HepG2 (cell line): ENCODE results near the gene NFATC4. TPM values are rescaled to one million over a fixed set of nuclear protein-coding genes. Genes with fewer than 3 reads are reported as not detected.

Experiments
- DBP ChIP-seq: sonication (generic); formaldehyde crosslinking; IDR thresholded peaks from 2 replicates; pipeline ENCODE4 v1.4.0; 2020; ENCODE audit warnings: missing genetic modification reagents; ENCODE audit errors: not compliant biosample characterization
- EEA1 ChIP-seq: sonication (generic); formaldehyde crosslinking; IDR thresholded peaks from 2 replicates; pipeline ENCODE4 v1.5.1; 2020; ENCODE audit warnings: mild to moderate bottlenecking, missing genetic modification reagents, borderline replicate concordance
- FOXK2 ChIP-seq: fragments of 450-650 bp; IDR thresholded peaks from 2 replicates; pipeline ENCODE4 v1.6.1; 2016
- GPN1 ChIP-seq: sonication (generic); formaldehyde crosslinking; IDR thresholded peaks from 2 replicates; pipeline ENCODE4 v1.5.1; 2020; ENCODE audit warnings: missing genetic modification reagents, borderline replicate concordance
- KLF9 ChIP-seq: IDR thresholded peaks from 2 replicates; pipeline ENCODE4 v1.6.1; 2016; ENCODE audit warnings: low read depth
- MAZ ChIP-seq, 2 experiments: sonication (generic) in 1 of 2; formaldehyde crosslinking in 1 of 2; IDR thresholded peaks; 2 replicates each; pipeline versions ENCODE4 v1.5.0 to v1.6.1; 2012 to 2020; ENCODE audit warnings: low read depth in 2 of 2, mild to moderate bottlenecking in 2 of 2, borderline replicate concordance in 1 of 2, improper control_type of control experiment in 1 of 2, low read length in 1 of 2, missing genetic modification reagents in 1 of 2, moderate library complexity in 1 of 2
- MXD3 ChIP-seq: IDR thresholded peaks from 2 replicates; pipeline ENCODE4 v1.6.1; 2016; ENCODE audit warnings: mild to moderate bottlenecking, missing biosample characterization, missing genetic modification reagents
- NCOA1 ChIP-seq: sonication (generic); formaldehyde crosslinking; IDR thresholded peaks from 2 replicates; pipeline ENCODE4 v1.9.0; 2021; ENCODE audit warnings: missing genetic modification reagents
- NR0B2 ChIP-seq: sonication (generic); formaldehyde crosslinking; IDR thresholded peaks from 2 replicates; pipeline ENCODE4 v1.4.0; 2020; ENCODE audit warnings: mild to moderate bottlenecking, missing genetic modification reagents
- PRDM15 ChIP-seq: sonication (generic); formaldehyde crosslinking; IDR thresholded peaks from 2 replicates; pipeline ENCODE4 v1.4.0; 2020; ENCODE audit warnings: missing genetic modification reagents
- STAT5B ChIP-seq: sonication (generic); formaldehyde crosslinking; IDR thresholded peaks from 2 replicates; pipeline ENCODE4 v1.4.0; 2020; ENCODE audit warnings: missing genetic modification reagents
- TRAFD1 ChIP-seq: sonication (generic); formaldehyde crosslinking; IDR thresholded peaks from 2 replicates; pipeline ENCODE4 v1.5.1; 2020; ENCODE audit warnings: missing genetic modification reagents, mild to moderate bottlenecking, borderline replicate concordance
- ZFP62 ChIP-seq: sonication (generic); formaldehyde crosslinking; IDR thresholded peaks from 2 replicates; pipeline ENCODE4 v1.4.0; 2020; ENCODE audit warnings: missing genetic modification reagents
- ZNF12 ChIP-seq: sonication (generic); formaldehyde crosslinking; IDR thresholded peaks from 2 replicates; pipeline ENCODE4 v1.5.0; 2020; ENCODE audit warnings: missing genetic modification reagents
- ZNF337 ChIP-seq: sonication (generic); formaldehyde crosslinking; IDR thresholded peaks from 2 replicates; pipeline ENCODE4 v1.5.1; 2020; ENCODE audit warnings: missing genetic modification reagents, low read depth, mild to moderate bottlenecking, borderline replicate concordance
- ZNF343 ChIP-seq: sonication (generic); formaldehyde crosslinking; IDR thresholded peaks from 2 replicates; pipeline ENCODE4 v1.4.0; 2020; ENCODE audit warnings: mild to moderate bottlenecking, missing genetic modification reagents
- ZNF460 ChIP-seq: sonication (generic); formaldehyde crosslinking; IDR thresholded peaks from 2 replicates; pipeline ENCODE4 v1.5.1; 2020; ENCODE audit warnings: missing genetic modification reagents, mild to moderate bottlenecking, borderline replicate concordance
- ZNF557 ChIP-seq: sonication (generic); formaldehyde crosslinking; IDR thresholded peaks from 2 replicates; pipeline ENCODE4 v1.4.0; 2020; ENCODE audit warnings: missing genetic modification reagents
- ZNF563 ChIP-seq: sonication (generic); formaldehyde crosslinking; IDR thresholded peaks from 2 replicates; pipeline ENCODE4 v1.8.0; 2022; ENCODE audit warnings: mild to moderate bottlenecking, moderate library complexity, missing genetic modification reagents
- polyA plus RNA-seq, 8 experiments: library from polyadenylated mRNA; depleted of rRNA in 3 of 8; stranded (reverse) in 7 of 8; unstranded in 1 of 8; fragments of >200 nt; fragmentation: Illumina TruSeq in 4 of 8; extraction: Trizol in 4 of 8; gene quantifications; 2 replicates each; pipeline versions ENCODE4 v1.2.1 to v1.2.3, GENCODE V29; 2011 to 2016; ENCODE audit warnings: low read depth in 4 of 8, missing spikeins in 1 of 8, mixed read lengths in 1 of 8; ENCODE audit not compliant: insufficient read depth in 1 of 8
- total RNA-seq, 5 experiments: library from RNA; depleted of rRNA; stranded (reverse); fragments of >200 nt; fragmentation: Illumina TruSeq; extraction: Trizol; gene quantifications; 2 replicates each; pipeline ENCODE4 v1.2.3, GENCODE V29; 2016; ENCODE audit warnings: low read depth in 1 of 5

NFATC4 gene
- total and polyA plus RNA-seq, 2 of the 13 experiments (the other 11 are each of a cell fraction or from before 2014, with no cell fraction given): 0.04 to 0.15 TPM

- TF ChIP-seq MXD3: 0 out of 2 replicates have a peak, but pooled peaks have one; percentile 6
- peak; percentile 58; the same call in 1 of the 2 replicates for TF ChIP-seq NR0B2
- TF ChIP-seq ZNF337: no peak
- no peak for TF ChIP-seq DBP (CRISPR knock-in tag)
- no peak; the same call in none of the 2 replicates for TF ChIP-seq PRDM15 (CRISPR knock-in tag)
- TF ChIP-seq FOXK2: no peak
- TF ChIP-seq TRAFD1 (CRISPR knock-in tag): peak; percentile 5; the same call in 1 of the 2 replicates
- 0 out of 2 replicates have a peak, but pooled peaks have one; percentile 22 for TF ChIP-seq NCOA1 (CRISPR knock-in tag)
- TF ChIP-seq KLF9: no peak
- no peak; the same call in 1 of the 2 replicates for TF ChIP-seq ZNF557 (CRISPR knock-in tag)
- TF ChIP-seq EEA1 (CRISPR knock-in tag): 0 out of 2 replicates have a peak, but pooled peaks have one; percentile 71
- no peak for TF ChIP-seq STAT5B (CRISPR knock-in tag)
- TF ChIP-seq ZNF12 (CRISPR knock-in tag): no peak
- no peak for TF ChIP-seq ZNF563 (CRISPR knock-in tag)
- TF ChIP-seq GPN1 (CRISPR knock-in tag): peak; percentile 1; the same call in 1 of the 2 replicates
- no peak for TF ChIP-seq ZFP62 (CRISPR knock-in tag)
- no peak for TF ChIP-seq ZNF343
- peak; percentile 12; the same call in 1 of the 2 replicates for TF ChIP-seq MAZ (IDR thresholded peaks at IDR 0.05; ENCODE audit: borderline replicate concordance, low read depth, low read length)
- TF ChIP-seq MAZ (CRISPR knock-in tag; IDR thresholded peaks at IDR 0.05; ENCODE audit: low read depth): no peak
- TF ChIP-seq ZNF460: no peak
These were observed at the start of gene NFATC4 (continued) for GRCh38 chr14:24367514-24368211.
